ENCODE measurements around the gene TFAP2D.

Gene TFAP2D

GRCh38 chr6:50709366-50709734, 4.0 kb upstream of the TFAP2D start:
- H3K4me3 ChIP-seq (ENCODE audit: low read depth, low read length) = no peak overlapping the region
- ChIA-PET CTCF (no interaction called here), POLR2A (no interaction called here)
- TF ChIP-seq, protein P1, sequence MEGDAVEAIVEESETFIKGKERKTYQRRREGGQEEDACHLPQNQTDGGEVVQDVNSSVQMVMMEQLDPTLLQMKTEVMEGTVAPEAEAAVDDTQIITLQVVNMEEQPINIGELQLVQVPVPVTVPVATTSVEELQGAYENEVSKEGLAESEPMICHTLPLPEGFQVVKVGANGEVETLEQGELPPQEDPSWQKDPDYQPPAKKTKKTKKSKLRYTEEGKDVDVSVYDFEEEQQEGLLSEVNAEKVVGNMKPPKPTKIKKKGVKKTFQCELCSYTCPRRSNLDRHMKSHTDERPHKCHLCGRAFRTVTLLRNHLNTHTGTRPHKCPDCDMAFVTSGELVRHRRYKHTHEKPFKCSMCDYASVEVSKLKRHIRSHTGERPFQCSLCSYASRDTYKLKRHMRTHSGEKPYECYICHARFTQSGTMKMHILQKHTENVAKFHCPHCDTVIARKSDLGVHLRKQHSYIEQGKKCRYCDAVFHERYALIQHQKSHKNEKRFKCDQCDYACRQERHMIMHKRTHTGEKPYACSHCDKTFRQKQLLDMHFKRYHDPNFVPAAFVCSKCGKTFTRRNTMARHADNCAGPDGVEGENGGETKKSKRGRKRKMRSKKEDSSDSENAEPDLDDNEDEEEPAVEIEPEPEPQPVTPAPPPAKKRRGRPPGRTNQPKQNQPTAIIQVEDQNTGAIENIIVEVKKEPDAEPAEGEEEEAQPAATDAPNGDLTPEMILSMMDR (IDR thresholded peaks at IDR 0.05; ENCODE audit: insufficient read depth, low read length, missing control alignments) = no peak
- no peak for DNase-seq (ENCODE audit: low read depth, low spot score)

- ChIA-PET POLR2A (no interaction called here), CTCF (no interaction called here)
- DNase-seq (ENCODE audit: low read depth, low spot score) = no peak
- TF ChIP-seq, protein P1 (IDR thresholded peaks at IDR 0.05; ENCODE audit: insufficient read depth, low read length, missing control alignments) = no peak
- H3K4me3 ChIP-seq (ENCODE audit: low read depth, low read length) = no peak overlapping the region
These were observed 1.6 kb upstream of the TFAP2D start for GRCh38 chr6:50711686-50712085.

DNA sequence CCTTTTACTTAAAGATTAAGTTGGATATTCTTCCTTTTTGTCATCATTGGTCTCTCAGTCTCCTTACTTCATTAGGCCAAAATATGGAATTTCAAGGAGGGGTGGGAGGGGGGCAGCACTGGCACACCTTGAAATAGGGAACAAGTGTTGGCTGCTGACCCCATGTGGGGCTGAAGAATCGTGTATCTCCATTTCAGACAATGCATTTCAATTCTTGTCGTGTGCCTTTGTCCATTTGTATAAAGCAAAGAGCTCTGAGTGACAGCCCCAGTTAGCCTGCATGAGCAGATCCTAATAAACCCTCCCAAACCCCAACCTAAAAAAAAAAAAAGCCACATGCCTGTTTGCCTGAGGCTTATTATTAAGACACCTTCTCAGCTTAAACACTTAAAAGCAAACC, 1.0 kb upstream of the TFAP2D start:
- POLR2A ChIA-PET = no interaction called here
- CTCF ChIA-PET = no interaction called here
- no peak for DNase-seq (ENCODE audit: low read depth, low spot score)
- no peak overlapping the region for H3K4me3 ChIP-seq (ENCODE audit: low read depth, low read length)
- TF ChIP-seq, protein P1 (IDR thresholded peaks at IDR 0.05; ENCODE audit: insufficient read depth, low read length, missing control alignments) = no peak

DNA sequence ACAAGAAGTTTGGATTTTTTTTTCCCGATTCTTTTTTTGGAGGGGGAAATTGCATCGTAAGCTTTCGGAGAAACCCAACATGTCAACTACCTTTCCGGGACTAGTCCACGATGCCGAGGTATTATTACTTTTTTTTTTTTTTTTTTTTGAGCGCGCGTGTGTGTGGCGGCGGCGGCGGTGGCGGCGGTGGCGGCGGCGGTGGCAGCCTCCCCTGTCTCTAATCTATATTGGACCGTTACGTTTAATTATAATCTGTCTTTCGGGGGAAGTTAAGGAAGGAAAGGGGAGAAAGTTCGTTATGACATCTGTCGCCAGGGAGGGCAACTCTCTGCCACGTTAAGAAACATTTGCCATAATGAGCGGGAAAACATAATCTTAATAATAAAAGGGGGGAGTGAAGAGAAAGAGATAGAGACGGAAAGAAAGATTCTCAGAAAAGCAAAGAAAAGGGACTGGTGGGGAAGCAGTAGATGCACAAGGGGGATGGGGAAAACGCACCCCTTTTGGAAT, 706 bp downstream of the TFAP2D start:
- DNase-seq (ENCODE audit: low read depth, low spot score) = no peak
- H3K4me3 ChIP-seq (ENCODE audit: low read depth, low read length) = no peak overlapping the region
- TF ChIP-seq, protein P1 (IDR thresholded peaks at IDR 0.05; ENCODE audit: insufficient read depth, low read length, missing control alignments) = no peak
- CTCF ChIA-PET = no interaction called here
- POLR2A ChIA-PET = no interaction called here

- TF ChIP-seq, protein P1 (IDR thresholded peaks at IDR 0.05; ENCODE audit: insufficient read depth, low read length, missing control alignments) = no peak
- DNase-seq (ENCODE audit: low read depth, low spot score) = no peak
- ChIA-PET CTCF (no interaction called here), POLR2A (no interaction called here)
- no peak overlapping the region for H3K4me3 ChIP-seq (ENCODE audit: low read depth, low read length)
These were observed 1.4 kb downstream of the TFAP2D start for GRCh38 chr6:50714487-50715379.

DNA sequence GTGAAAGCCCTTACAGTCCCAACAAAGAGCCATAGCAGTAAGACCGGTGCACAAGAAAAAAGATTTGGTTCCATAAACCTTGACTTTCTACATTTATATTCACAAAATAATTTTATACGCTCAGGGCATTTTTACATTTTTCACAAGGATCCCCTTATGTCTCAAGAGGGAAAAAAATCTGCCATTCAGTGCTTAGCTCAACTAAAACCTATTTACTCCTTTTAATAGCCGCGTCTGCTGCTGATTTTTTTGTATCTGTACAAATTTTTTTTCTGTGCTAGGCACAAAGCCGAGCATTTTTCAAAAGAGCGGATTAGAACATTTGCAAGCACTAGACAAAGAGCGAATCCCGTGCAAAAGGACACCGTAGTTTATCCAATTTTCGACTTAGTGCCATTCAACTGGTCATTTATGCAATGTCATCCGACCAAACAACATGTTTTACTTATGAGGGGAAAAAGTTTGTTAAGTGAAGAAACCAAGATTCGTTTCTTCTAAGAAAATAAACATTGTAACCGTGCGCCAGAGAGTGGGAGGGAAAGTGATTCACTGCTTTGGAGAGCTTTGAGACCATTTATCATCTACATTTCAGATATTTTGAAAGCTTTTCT, 3.7 kb downstream of the TFAP2D start:
- TF ChIP-seq, protein P1 (IDR thresholded peaks at IDR 0.05; ENCODE audit: insufficient read depth, low read length, missing control alignments) = no peak
- POLR2A ChIA-PET = no interaction called here
- CTCF ChIA-PET = no interaction called here

More for the DNA sequence above, 3.7 kb downstream of the TFAP2D start:
- DNase-seq (ENCODE audit: low read depth, low spot score) = no peak
- no peak overlapping the region for H3K4me3 ChIP-seq (ENCODE audit: low read depth, low read length)

All from AG04449 (cell line).